K562 (cell line): Measurements from ENCODE around the gene NME4. TPM values are rescaled to one million over a fixed set of nuclear protein-coding genes. Genes with fewer than 3 reads are reported as not detected.

ENCODE experiments used
- CTBP1 ChIP-seq: fragments of 450-650 bp; IDR thresholded peaks from 2 replicates; pipeline ENCODE4 v1.6.1; 2016; ENCODE audit warnings: borderline replicate concordance
- DMBX1 ChIP-seq: fragments of 250-450 bp; sonication (Bioruptor Pico); IDR thresholded peaks from 2 replicates; pipeline ENCODE4 v1.8.0; 2022; ENCODE audit warnings: inconsistent platforms, mild to moderate bottlenecking, moderate library complexity, borderline replicate concordance
- MAZ ChIP-seq, 2 experiments: fragments of 450-650 bp in 1 of 2; sonication (generic) in 1 of 2; formaldehyde crosslinking; IDR thresholded peaks in 1 of 2; conservative IDR thresholded peaks in 1 of 2; 2 replicates each; pipeline versions ENCODE4 v1.4.0 to v1.5.0; 2020; ENCODE audit warnings: mild to moderate bottlenecking in 1 of 2, missing genetic modification reagents in 1 of 2
- MYC ChIP-seq, 2 experiments: fragments of 250-450 bp in 1 of 2; sonication (Bioruptor Pico) in 1 of 2; IDR thresholded peaks; 2 replicates each; pipeline versions ENCODE4 v1.5.1 to v1.6.1; 2012 to 2021; ENCODE audit warnings: low read depth in 2 of 2, borderline replicate concordance in 1 of 2, improper control_type of control experiment in 1 of 2, low read length in 1 of 2, mild to moderate bottlenecking in 1 of 2, moderate library complexity in 1 of 2
- POLR2G ChIP-seq: fragments of 200-400 bp; formaldehyde crosslinking; IDR thresholded peaks from 2 replicates; pipeline ENCODE4 v1.6.1; 2017; ENCODE audit warnings: low read depth, mild to moderate bottlenecking, antibody characterized with exemption, low read length, moderate library complexity
- SMARCA4 ChIP-seq: fragments of 450-650 bp; IDR thresholded peaks from 2 replicates; pipeline ENCODE4 v1.6.1; 2016
- SPI1 ChIP-seq: IDR thresholded peaks from 2 replicates; pipeline ENCODE4 v1.6.1; 2011; ENCODE audit warnings: low read depth, low read length, control low read depth, borderline replicate concordance
- STAT5A ChIP-seq: IDR thresholded peaks from 2 replicates; pipeline ENCODE4 v1.6.1; 2012; ENCODE audit warnings: low read length, inconsistent platforms, borderline replicate concordance
- TBL1XR1 ChIP-seq, 2 experiments: IDR thresholded peaks; 2 replicates each; pipeline ENCODE4 v1.6.1; 2012; ENCODE audit warnings: improper control_type of control experiment in 2 of 2, low read length in 2 of 2, mild to moderate bottlenecking in 1 of 2
- ZEB2 ChIP-seq: fragments of 450-650 bp; IDR thresholded peaks from 2 replicates; pipeline ENCODE4 v1.6.1; 2016
- ZNF263 ChIP-seq: sonication (generic); formaldehyde crosslinking; IDR thresholded peaks from 2 replicates; pipeline ENCODE4 v1.8.0; 2022; ENCODE audit warnings: mild to moderate bottlenecking, missing genetic modification reagents, borderline replicate concordance
- polyA plus RNA-seq, 8 experiments: library from polyadenylated mRNA; depleted of rRNA in 4 of 8; stranded (reverse) in 5 of 8; unstranded in 3 of 8; fragments of >200 nt; fragmentation: Nextera tagmentation in 2 of 8; fragmentation: Illumina TruSeq in 1 of 8; extraction: Ambion mirVana in 2 of 8; extraction: Trizol in 1 of 8; gene quantifications; 2 replicates each; pipeline versions ENCODE4 v1.2.1 to v1.2.3, GENCODE V29; 2011 to 2014; ENCODE audit warnings: inconsistent platforms in 1 of 8, missing spikeins in 1 of 8
- total RNA-seq, 7 experiments: library from RNA; depleted of rRNA in 6 of 7; stranded (reverse); fragments of >200 nt in 6 of 7; fragmentation: Illumina TruSeq in 2 of 7; extraction: Trizol in 2 of 7; gene quantifications; 2 replicates each; pipeline versions ENCODE4 v1.2.1 to v1.2.3, GENCODE V29; 2011 to 2021; ENCODE audit warnings: low replicate concordance in 1 of 7
- TF ChIP-seq, protein P1 (sequence below): conservative IDR thresholded peaks from 2 replicates; pipeline ENCODE4 v1.6.1; 2011; ENCODE audit warnings: low read depth, mild to moderate bottlenecking, low read length; ENCODE audit not compliant: control insufficient read depth
- TF ChIP-seq, protein P2 (sequence below), 2 experiments: IDR thresholded peaks; 2 replicates each; pipeline ENCODE4 v1.6.1; 2011; ENCODE audit warnings: borderline replicate concordance in 1 of 2, control low read depth in 1 of 2, low read depth in 1 of 2, low read length in 1 of 2, mild to moderate bottlenecking in 1 of 2, mixed read lengths in 1 of 2, moderate library complexity in 1 of 2; ENCODE audit not compliant: insufficient read depth in 1 of 2, insufficient read length in 1 of 2, poor library complexity in 1 of 2, severe bottlenecking in 1 of 2; ENCODE audit errors: extremely low read depth in 1 of 2
- TF ChIP-seq, protein P3 (sequence below): sonication (generic); formaldehyde crosslinking; IDR thresholded peaks from 2 replicates; pipeline ENCODE4 v1.8.1; 2023; ENCODE audit warnings: mild to moderate bottlenecking, missing genetic modification reagents
- TF ChIP-seq, protein P4 (sequence below): fragments of 450-650 bp; formaldehyde crosslinking; IDR thresholded peaks from 2 replicates; pipeline ENCODE4 v1.4.0; 2020; ENCODE audit warnings: mild to moderate bottlenecking, moderate library complexity
- TF ChIP-seq, protein P5 (sequence below), 3 experiments: IDR thresholded peaks in 2 of 3; conservative IDR thresholded peaks in 1 of 3; 2 replicates each; pipeline ENCODE4 v1.5.1; 2011 to 2012; ENCODE audit warnings: low read length in 3 of 3, mild to moderate bottlenecking in 3 of 3, control low read depth in 2 of 3, improper control_type of control experiment in 1 of 3, inconsistent platforms in 1 of 3, low read depth in 1 of 3, mixed read lengths in 1 of 3, moderate library complexity in 1 of 3; ENCODE audit not compliant: insufficient read depth in 2 of 3

NME4 gene
- total and polyA plus RNA-seq, 9 of the 15 experiments (the other 6 are each of a cell fraction or from before 2014, with no cell fraction given), result 15.4 to 264 (median 139) TPM

DNA sequence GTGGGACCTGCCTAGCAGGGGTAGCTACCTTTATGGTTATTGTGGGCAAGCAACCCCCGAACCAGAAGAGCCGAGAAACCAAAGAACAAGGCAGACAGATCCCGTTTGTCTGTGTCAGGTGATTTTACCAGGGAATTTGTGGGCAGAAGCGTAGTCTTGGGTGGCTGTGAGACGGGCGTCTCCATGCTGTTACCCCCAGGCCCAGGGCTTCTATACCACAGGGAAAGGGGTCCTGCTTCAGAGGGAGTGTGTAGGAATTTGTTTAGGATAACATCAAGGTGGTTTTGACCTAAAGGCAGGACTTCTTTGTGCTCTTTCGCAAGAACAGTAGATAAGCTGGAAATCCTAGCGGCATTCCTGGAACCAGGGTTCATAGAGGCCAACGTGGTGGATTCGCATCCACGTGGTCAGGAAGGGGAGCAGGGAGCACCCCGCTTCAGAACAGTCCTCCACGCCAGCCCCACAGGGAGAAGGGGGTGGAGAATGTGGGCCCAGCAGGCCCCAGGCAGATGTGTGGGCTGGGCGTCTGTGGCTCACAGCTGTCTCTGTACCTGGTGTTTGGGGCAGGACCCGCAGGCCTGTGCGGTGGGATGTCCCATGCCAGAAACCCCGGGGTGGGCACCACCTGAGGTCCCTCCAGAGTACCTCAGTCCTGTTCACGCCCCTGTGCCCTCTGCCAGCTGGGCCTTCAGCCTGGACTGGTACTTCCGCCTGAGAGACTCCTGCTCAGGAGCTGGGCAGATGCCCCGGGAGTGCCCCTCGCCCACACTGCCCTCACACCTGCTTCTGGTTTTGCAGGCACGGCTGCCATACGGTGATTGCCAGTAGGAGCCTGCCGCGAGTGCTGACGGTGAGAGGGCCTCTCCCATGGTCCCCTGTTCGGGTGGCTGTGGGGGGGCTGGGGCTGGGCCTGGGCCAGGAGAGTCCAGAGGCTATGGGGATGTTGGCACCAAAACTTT is 8.8 kb downstream of the NME4 start (continued):
- TF ChIP-seq, protein P1, sequence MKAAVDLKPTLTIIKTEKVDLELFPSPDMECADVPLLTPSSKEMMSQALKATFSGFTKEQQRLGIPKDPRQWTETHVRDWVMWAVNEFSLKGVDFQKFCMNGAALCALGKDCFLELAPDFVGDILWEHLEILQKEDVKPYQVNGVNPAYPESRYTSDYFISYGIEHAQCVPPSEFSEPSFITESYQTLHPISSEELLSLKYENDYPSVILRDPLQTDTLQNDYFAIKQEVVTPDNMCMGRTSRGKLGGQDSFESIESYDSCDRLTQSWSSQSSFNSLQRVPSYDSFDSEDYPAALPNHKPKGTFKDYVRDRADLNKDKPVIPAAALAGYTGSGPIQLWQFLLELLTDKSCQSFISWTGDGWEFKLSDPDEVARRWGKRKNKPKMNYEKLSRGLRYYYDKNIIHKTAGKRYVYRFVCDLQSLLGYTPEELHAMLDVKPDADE, result no peak
- TF ChIP-seq, protein P2, sequence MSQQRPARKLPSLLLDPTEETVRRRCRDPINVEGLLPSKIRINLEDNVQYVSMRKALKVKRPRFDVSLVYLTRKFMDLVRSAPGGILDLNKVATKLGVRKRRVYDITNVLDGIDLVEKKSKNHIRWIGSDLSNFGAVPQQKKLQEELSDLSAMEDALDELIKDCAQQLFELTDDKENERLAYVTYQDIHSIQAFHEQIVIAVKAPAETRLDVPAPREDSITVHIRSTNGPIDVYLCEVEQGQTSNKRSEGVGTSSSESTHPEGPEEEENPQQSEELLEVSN (IDR thresholded peaks at IDR 0.05; ENCODE audit: borderline replicate concordance in 1 of 2, extremely low read depth in 1 of 2, insufficient read depth in 1 of 2, insufficient read length in 1 of 2, low read depth in 1 of 2, low read length in 1 of 2, poor library complexity in 1 of 2, severe bottlenecking in 1 of 2), result no peak
- TF ChIP-seq CTBP1, result peak; percentile 85; the same call in 1 of the 2 replicates
- TF ChIP-seq POLR2G, result peak; percentile 38; the same call in 1 of the 2 replicates
- TF ChIP-seq SMARCA4, result peak; percentile 65; the same call in 1 of the 2 replicates
- peak in 1 of 2 experiments; percentile 31; a peak in 1 of 4 replicates for TF ChIP-seq TBL1XR1 (IDR thresholded peaks at IDR 0.05; ENCODE audit: low read length in 2 of 2)
- TF ChIP-seq ZNF263 (CRISPR knock-in tag), result peak; percentile 97
- TF ChIP-seq, protein P3, sequence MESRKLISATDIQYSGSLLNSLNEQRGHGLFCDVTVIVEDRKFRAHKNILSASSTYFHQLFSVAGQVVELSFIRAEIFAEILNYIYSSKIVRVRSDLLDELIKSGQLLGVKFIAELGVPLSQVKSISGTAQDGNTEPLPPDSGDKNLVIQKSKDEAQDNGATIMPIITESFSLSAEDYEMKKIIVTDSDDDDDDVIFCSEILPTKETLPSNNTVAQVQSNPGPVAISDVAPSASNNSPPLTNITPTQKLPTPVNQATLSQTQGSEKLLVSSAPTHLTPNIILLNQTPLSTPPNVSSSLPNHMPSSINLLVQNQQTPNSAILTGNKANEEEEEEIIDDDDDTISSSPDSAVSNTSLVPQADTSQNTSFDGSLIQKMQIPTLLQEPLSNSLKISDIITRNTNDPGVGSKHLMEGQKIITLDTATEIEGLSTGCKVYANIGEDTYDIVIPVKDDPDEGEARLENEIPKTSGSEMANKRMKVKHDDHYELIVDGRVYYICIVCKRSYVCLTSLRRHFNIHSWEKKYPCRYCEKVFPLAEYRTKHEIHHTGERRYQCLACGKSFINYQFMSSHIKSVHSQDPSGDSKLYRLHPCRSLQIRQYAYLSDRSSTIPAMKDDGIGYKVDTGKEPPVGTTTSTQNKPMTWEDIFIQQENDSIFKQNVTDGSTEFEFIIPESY, result no peak
- TF ChIP-seq STAT5A, result peak; percentile 66; the same call in 1 of the 2 replicates
- TF ChIP-seq SPI1, result no peak
- peak in 1 of 2 experiments; percentile 52; a peak in 1 of 4 replicates for TF ChIP-seq MAZ (CRISPR knock-in tag; conservative IDR thresholded peaks at IDR 0.05 in 1 of 2, IDR thresholded peaks at IDR 0.05 in 1 of 2)
- 0 out of 2 replicates have a peak, but pooled peaks have one; percentile 7 for TF ChIP-seq DMBX1 (CRISPR knock-in tag)
- TF ChIP-seq, protein P4, sequence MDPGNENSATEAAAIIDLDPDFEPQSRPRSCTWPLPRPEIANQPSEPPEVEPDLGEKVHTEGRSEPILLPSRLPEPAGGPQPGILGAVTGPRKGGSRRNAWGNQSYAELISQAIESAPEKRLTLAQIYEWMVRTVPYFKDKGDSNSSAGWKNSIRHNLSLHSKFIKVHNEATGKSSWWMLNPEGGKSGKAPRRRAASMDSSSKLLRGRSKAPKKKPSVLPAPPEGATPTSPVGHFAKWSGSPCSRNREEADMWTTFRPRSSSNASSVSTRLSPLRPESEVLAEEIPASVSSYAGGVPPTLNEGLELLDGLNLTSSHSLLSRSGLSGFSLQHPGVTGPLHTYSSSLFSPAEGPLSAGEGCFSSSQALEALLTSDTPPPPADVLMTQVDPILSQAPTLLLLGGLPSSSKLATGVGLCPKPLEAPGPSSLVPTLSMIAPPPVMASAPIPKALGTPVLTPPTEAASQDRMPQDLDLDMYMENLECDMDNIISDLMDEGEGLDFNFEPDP (CRISPR knock-in tag), result no peak
- 0 out of 2 replicates have a peak, but pooled peaks have one; percentile 20 for TF ChIP-seq ZEB2
- TF ChIP-seq, protein P5, sequence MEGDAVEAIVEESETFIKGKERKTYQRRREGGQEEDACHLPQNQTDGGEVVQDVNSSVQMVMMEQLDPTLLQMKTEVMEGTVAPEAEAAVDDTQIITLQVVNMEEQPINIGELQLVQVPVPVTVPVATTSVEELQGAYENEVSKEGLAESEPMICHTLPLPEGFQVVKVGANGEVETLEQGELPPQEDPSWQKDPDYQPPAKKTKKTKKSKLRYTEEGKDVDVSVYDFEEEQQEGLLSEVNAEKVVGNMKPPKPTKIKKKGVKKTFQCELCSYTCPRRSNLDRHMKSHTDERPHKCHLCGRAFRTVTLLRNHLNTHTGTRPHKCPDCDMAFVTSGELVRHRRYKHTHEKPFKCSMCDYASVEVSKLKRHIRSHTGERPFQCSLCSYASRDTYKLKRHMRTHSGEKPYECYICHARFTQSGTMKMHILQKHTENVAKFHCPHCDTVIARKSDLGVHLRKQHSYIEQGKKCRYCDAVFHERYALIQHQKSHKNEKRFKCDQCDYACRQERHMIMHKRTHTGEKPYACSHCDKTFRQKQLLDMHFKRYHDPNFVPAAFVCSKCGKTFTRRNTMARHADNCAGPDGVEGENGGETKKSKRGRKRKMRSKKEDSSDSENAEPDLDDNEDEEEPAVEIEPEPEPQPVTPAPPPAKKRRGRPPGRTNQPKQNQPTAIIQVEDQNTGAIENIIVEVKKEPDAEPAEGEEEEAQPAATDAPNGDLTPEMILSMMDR (IDR thresholded peaks at IDR 0.05 in 2 of 3, conservative IDR thresholded peaks at IDR 0.05 in 1 of 3; ENCODE audit: insufficient read depth in 2 of 3, low read depth in 1 of 3, low read length in 3 of 3), result no peak
- TF ChIP-seq MYC (IDR thresholded peaks at IDR 0.05; ENCODE audit: low read depth, low read length), result peak; percentile 96
- TF ChIP-seq MYC (CRISPR knock-in tag; IDR thresholded peaks at IDR 0.05; ENCODE audit: borderline replicate concordance, low read depth), result peak; percentile 66; the same call in 1 of the 2 replicates
